Urinary bladder (tissue), 4 donors: ENCODE results near the gene RPS6KL1. TPM values are rescaled to one million over a fixed set of nuclear protein-coding genes. Genes with fewer than 3 reads are reported as not detected.
A peak's percentile ranks its signal among the peaks of the same experiment; 100 is the strongest.
"Not testable (repeated sequence)": the region's sequence is repeated elsewhere in the genome, so short reads cannot be mapped to it uniquely, and the experiment has no call there.

Source experiments
- DNase-seq: peaks from one replicate; pipeline ENCODE4 v3.0.0-alpha.2; 2015; ENCODE audit errors: extremely low spot score
- H3K27ac ChIP-seq: one replicate; pipeline ENCODE4 v1.5.1; 2013; ENCODE audit warnings: low read depth, mild to moderate bottlenecking, moderate library complexity
- H3K36me3 ChIP-seq: one replicate; pipeline ENCODE4 v1.6.1; 2013; ENCODE audit warnings: mild to moderate bottlenecking, moderate library complexity; ENCODE audit not compliant: insufficient read depth
- H3K4me1 ChIP-seq: one replicate; pipeline ENCODE4 v1.6.1; 2013; ENCODE audit warnings: mild to moderate bottlenecking, moderate library complexity; ENCODE audit not compliant: insufficient read depth
- H3K4me3 ChIP-seq: one replicate; pipeline ENCODE4 v1.5.1; 2013; ENCODE audit warnings: low read depth, low read length
- WGBS: extraction: QIAGEN DNeasy Blood & Tissue Kit; methylation state at CpG from one replicate; pipeline ENCODE4 v1.1.7; 2013; 5-methylcytosine and 5-hydroxymethylcytosine counted together
- polyA plus RNA-seq: library from polyadenylated mRNA; stranded (reverse); fragments of 200-250 nt; gene quantifications from one replicate; pipeline ENCODE4 v1.2.3, GENCODE V29; 2013
- total RNA-seq: library from RNA; depleted of rRNA; stranded (reverse); fragments of >200 nt; gene quantifications from one replicate; pipeline ENCODE4 v1.2.3, GENCODE V29; 2014
- donor health status: healthy with polysubstance abuse.
- donor health status: healthy.

Gene RPS6KL1
- total and polyA plus RNA-seq, 2 donors = 2.4 to 3.7 TPM

GRCh38 chr14:74935360-74935680, 12.3 kb upstream of the RPS6KL1 start:
- Histone ChIP-seq H3K4me1 (no peaks in the 10 kb centered on the region), H3K4me3 (no peak overlapping the region), H3K36me3 (no peaks in the 10 kb centered on the region), H3K27ac (no peak overlapping the region)
- no peak for DNase-seq
- WGBS = 73% methylated on average over 9 of the region's 9 CpGs

- H3K36me3 ChIP-seq = no peaks in the 10 kb centered on the region
- 52% methylated on average over 26 of the region's 26 CpGs for WGBS
- DNase-seq = no peak
These were observed 11.7 kb upstream of the RPS6KL1 start for GRCh38 chr14:74934476-74935359.

DNA sequence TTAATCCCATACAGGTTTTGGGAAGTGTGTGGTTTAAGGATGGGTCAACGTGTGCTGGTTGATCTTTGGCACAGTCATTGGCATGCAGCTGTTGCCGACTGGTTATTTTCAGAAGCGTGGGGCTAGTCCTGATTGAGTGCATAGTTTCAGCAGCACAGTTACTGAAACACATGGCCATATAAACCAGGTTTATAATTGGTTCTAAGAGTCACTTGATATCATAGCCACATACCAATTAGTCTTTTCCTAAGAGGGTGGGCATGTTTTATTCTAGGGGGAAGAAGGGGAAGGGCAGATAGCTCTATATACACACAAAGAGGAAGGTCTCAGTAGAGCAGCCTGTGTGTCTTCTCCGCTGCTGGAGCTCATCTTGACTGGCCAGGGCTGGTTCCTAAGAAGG, 11.0 kb upstream of the RPS6KL1 start:
- WGBS = 46% methylated on average over 4 of the region's 4 CpGs
- DNase-seq = no peak
- Histone ChIP-seq H3K36me3 (no peaks in the 10 kb centered on the region), H3K4me3 (no peak overlapping the region), H3K4me1 (no peaks in the 10 kb centered on the region), H3K27ac (no peak overlapping the region)

More at GRCh38 chr14:74934476-74935359, 11.7 kb upstream of the RPS6KL1 start:
- H3K27ac ChIP-seq = peak overlapping the region; percentile 51
- H3K4me3 ChIP-seq = no peak overlapping the region
- H3K4me1 ChIP-seq = no peaks in the 10 kb centered on the region

- DNase-seq, H3K4me3 ChIP-seq, H3K27ac ChIP-seq, H3K36me3 ChIP-seq, H3K4me1 ChIP-seq: not testable (repeated sequence)
- WGBS = 70% methylated on average over 4 of the region's 4 CpGs
These were observed 9.9 kb upstream of the RPS6KL1 start for GRCh38 chr14:74932936-74933335.

- Histone ChIP-seq H3K36me3 (no peaks in the 10 kb centered on the region), H3K27ac (no peak overlapping the region), H3K4me3 (no peak overlapping the region), H3K4me1 (no peaks in the 10 kb centered on the region)
- DNase-seq = no peak
- 33% methylated on average over 6 of the region's 6 CpGs for WGBS
These were observed 9.4 kb upstream of the RPS6KL1 start for GRCh38 chr14:74932401-74932901.

- not testable (repeated sequence) for H3K4me1 ChIP-seq, DNase-seq
- 85% methylated on average over 9 of the region's 9 CpGs for WGBS
These were observed 8.7 kb upstream of the RPS6KL1 start for GRCh38 chr14:74931744-74932143.

GRCh38 chr14:74929242-74929641, 6.2 kb upstream of the RPS6KL1 start:
- Histone ChIP-seq H3K27ac (no peak overlapping the region), H3K4me1 (no peaks in the 10 kb centered on the region), H3K36me3 (no peaks in the 10 kb centered on the region), H3K4me3 (no peak overlapping the region)
- 68% methylated on average over 6 of the region's 6 CpGs for WGBS
- no peak for DNase-seq

More at GRCh38 chr14:74931744-74932143, 8.7 kb upstream of the RPS6KL1 start:
- not testable (repeated sequence) for H3K36me3 ChIP-seq, H3K4me3 ChIP-seq, H3K27ac ChIP-seq

DNA sequence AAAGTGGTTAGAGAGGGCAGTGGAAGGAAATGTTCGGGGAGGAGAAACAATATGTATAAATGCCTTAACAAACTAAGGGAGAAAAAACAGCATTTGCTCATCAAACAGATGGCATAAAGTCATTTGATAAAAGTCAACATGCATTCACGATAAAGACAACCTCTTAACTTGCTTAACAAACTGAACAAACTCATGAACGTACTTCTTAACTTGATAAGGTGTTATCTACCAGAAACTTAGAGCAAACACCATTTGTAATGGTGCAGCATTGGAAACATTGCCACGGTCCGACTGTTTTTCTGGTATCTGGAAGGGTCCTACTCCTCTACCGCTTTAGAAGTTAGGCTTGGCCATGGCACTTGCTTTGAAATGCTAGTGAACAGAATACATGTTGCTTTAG, 4.2 kb upstream of the RPS6KL1 start:
- Histone ChIP-seq H3K4me1 (no peaks in the 10 kb centered on the region), H3K4me3 (no peak overlapping the region), H3K27ac (no peak overlapping the region), H3K36me3 (no peaks in the 10 kb centered on the region)
- 76% methylated on average over 6 of the region's 6 CpGs for WGBS
- no peak for DNase-seq

- Histone ChIP-seq H3K36me3 (no peaks in the 10 kb centered on the region), H3K27ac (no peak overlapping the region), H3K4me3 (no peak overlapping the region), H3K4me1 (no peaks in the 10 kb centered on the region)
- DNase-seq = no peak
- WGBS = 84% methylated on average over 11 of the region's 11 CpGs
These were observed 1.0 kb upstream of the RPS6KL1 start for GRCh38 chr14:74924061-74924460.

DNA sequence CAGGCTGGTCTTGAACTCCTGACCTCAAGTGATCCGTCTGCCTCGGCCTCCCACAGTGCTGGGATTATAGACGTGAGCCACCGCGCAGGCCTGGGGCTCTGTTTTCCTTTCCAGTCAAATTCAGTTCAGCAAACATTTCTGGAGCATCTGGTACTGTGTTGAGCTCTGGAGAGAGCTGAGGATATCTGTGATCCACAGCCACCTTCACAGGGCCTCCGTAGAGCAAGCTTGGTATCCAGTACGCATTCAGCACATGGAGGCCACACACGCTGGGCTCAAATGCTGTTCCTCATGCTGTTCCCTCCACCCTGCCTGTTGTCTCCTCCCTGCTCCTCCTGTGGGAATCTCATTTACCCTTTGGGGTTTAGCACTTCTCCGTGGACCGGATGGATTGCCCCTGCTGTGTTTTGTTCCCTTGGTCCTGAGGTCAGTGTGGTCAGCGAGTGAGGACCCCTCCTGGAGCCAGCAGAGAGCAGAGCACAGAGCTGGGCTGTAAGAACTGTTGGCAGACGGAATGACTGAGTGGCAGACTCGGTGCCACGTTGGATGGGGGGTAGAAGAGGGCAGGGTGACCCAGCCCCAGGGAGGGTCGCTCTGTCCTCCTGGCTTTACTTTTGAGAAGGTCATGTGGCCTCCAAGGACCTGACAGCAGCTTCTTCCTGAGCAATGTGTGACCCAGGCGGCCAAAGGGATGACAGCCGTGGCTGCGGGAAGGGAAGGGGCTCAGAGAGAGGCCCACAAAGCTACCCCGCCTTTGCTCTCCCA, 891 bp downstream of the RPS6KL1 start:
- H3K4me1 ChIP-seq = no peaks in the 10 kb centered on the region
- no peak for DNase-seq
- no peak overlapping the region for H3K27ac ChIP-seq
- no peaks in the 10 kb centered on the region for H3K36me3 ChIP-seq
- H3K4me3 ChIP-seq = no peak overlapping the region
- WGBS = 77% methylated on average over 19 of the region's 19 CpGs

- Histone ChIP-seq H3K4me3 (no peak overlapping the region), H3K27ac (no peak overlapping the region), H3K4me1 (no peaks in the 10 kb centered on the region), H3K36me3 (no peaks in the 10 kb centered on the region)
- no peak for DNase-seq
- 91% methylated on average over 19 of the region's 19 CpGs for WGBS
These were observed 1.9 kb downstream of the RPS6KL1 start for GRCh38 chr14:74921053-74921620.

DNA sequence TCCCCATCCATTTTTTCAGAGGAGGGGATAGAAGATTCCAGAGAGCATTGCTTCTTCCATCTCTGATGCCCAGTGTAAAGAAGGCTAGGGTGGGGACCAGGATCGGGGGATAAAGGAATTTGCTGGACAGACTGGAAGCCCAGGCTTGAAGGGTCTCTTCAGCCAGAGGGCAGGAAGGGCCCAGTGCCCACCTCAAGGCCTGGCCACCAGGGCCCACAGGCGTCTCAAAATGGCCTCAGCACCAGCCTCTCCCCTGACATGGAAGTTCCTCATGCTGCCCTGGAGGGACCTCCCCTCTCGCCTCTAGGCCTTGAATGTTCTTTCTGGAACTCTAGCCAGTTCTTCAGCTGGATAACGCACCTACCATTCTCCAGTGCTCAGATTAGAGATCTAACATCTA, 2.8 kb downstream of the RPS6KL1 start:
- H3K4me1 ChIP-seq = no peaks in the 10 kb centered on the region
- 88% methylated on average over 4 of the region's 4 CpGs for WGBS
- no peak for DNase-seq

DNA sequence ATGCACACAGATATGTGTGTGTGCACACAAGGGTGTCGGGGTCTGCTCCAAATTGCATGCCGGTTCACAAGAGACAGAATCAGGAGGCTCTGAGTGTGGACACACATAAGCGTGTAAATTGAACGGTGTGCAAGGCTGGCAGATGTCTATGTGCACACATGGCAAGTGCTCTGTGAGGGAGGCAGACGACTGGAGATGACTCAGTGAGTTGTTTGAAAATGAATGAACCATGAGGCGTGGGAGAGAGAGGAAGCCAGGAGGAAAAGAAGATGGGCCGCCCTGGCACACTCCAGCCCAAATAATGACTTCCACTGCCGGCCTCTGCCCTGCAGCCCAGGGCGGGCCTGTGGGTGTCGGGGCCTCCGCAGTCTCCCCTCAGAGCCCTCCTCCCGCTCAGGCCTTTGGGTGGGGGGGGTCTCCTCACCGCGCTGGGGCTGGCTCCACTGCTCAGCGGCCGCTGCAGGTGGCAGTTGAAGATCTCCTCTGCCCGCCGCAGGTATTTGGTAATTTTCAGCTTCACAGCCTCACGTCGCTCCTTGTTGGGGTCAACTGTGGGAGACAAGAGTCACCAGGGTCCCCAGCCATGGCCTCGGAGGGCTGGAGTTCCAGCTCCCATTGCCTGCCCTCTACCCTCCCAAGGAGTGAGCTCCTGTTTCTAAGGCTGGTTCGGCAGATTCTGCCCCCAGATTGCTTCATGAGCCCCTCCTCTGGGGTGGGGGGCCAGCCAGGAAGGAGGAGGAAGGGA, 3.5 kb downstream of the RPS6KL1 start:
- Histone ChIP-seq H3K4me1 (no peaks in the 10 kb centered on the region), H3K4me3 (no peak overlapping the region), H3K27ac (no peak overlapping the region), H3K36me3 (no peaks in the 10 kb centered on the region)
- WGBS = 88% methylated on average over 22 of the region's 22 CpGs
- no peak for DNase-seq

More for the DNA sequence above, 2.8 kb downstream of the RPS6KL1 start:
- Histone ChIP-seq H3K36me3 (no peaks in the 10 kb centered on the region), H3K27ac (no peak overlapping the region), H3K4me3 (no peak overlapping the region)
